Keratinocyte (primary cell): ENCODE measurements around the gene SPATA32. TPM values are rescaled to one million over a fixed set of nuclear protein-coding genes. Genes with fewer than 3 reads are reported as not detected.

ENCODE experiments used
- DNase-seq: peaks from one replicate; pipeline ENCODE4 v3.0.0-alpha.2; 2011; ENCODE audit warnings: low read depth, missing footprints, low spot score
- FAIRE-seq: peaks from 2 replicates; lab custom pipeline; 2011; peaks lifted over from hg19 to GRCh38; lab: Jason Lieb, UNC
- H2AFZ ChIP-seq: 2 replicates; pipeline ENCODE4 v1.6.0; 2012; ENCODE audit warnings: low read length, control low read depth, inconsistent platforms; ENCODE audit not compliant: control insufficient read depth
- H3K27ac ChIP-seq: 2 replicates; pipeline ENCODE4 v1.5.1; 2011; ENCODE audit warnings: low read length; ENCODE audit not compliant: control insufficient read depth, insufficient read depth
- H3K27me3 ChIP-seq: 3 replicates; pipeline ENCODE4 v1.6.0; 2011; ENCODE audit warnings: low read length; ENCODE audit not compliant: control insufficient read depth, insufficient read depth; ENCODE audit errors: extremely low read depth
- H3K36me3 ChIP-seq, 2 experiments: 2 replicates in 1 of 2; 3 replicates in 1 of 2; pipeline ENCODE4 v1.5.1; 2011; ENCODE audit warnings: low read length in 2 of 2, mild to moderate bottlenecking in 1 of 2; ENCODE audit not compliant: control insufficient read depth in 2 of 2, insufficient read depth in 2 of 2; ENCODE audit errors: extremely low read depth in 1 of 2
- H3K4me1 ChIP-seq: 3 replicates; pipeline ENCODE4 v1.5.1; 2011; ENCODE audit warnings: low read length; ENCODE audit not compliant: control insufficient read depth, insufficient read depth; ENCODE audit errors: extremely low read depth
- H3K4me2 ChIP-seq: 3 replicates; pipeline ENCODE4 v1.6.0; 2011; ENCODE audit warnings: low read depth, low read length; ENCODE audit not compliant: control insufficient read depth, insufficient read depth; ENCODE audit errors: extremely low read depth
- H3K4me3 ChIP-seq, 3 experiments: fragments of 200-600 bp in 1 of 3; sonication (generic) in 1 of 3; 2 replicates in 2 of 3; 3 replicates in 1 of 3; pipeline ENCODE4 v1.5.1; 2011 to 2016; ENCODE audit warnings: low read length in 3 of 3, mild to moderate bottlenecking in 3 of 3, control low read depth in 2 of 3, inconsistent platforms in 1 of 3, low read depth in 1 of 3, mixed read lengths in 1 of 3, mixed run types in 1 of 3, moderate library complexity in 1 of 3; ENCODE audit not compliant: control insufficient read depth in 2 of 3, insufficient read depth in 2 of 3; ENCODE audit errors: extremely low read depth in 1 of 3
- H3K79me2 ChIP-seq: 2 replicates; pipeline ENCODE4 v1.6.0; 2012; ENCODE audit warnings: low read length; ENCODE audit not compliant: control insufficient read depth, insufficient read depth
- H3K9ac ChIP-seq: 3 replicates; pipeline ENCODE4 v1.6.0; 2011; ENCODE audit warnings: low read length; ENCODE audit not compliant: control insufficient read depth, insufficient read depth; ENCODE audit errors: extremely low read depth
- H3K9me1 ChIP-seq: 3 replicates; pipeline ENCODE4 v1.6.0; 2011; ENCODE audit warnings: low read length; ENCODE audit not compliant: control insufficient read depth, insufficient read depth; ENCODE audit errors: extremely low read depth
- H3K9me3 ChIP-seq: 2 replicates; pipeline ENCODE4 v1.5.1; 2012; ENCODE audit warnings: low read depth, low read length; ENCODE audit not compliant: control insufficient read depth
- H4K20me1 ChIP-seq: 3 replicates; pipeline ENCODE4 v1.6.0; 2011; ENCODE audit warnings: low read length; ENCODE audit not compliant: control insufficient read depth, insufficient read depth; ENCODE audit errors: extremely low read depth
- EZH2 ChIP-seq: IDR thresholded peaks from one replicate; pipeline ENCODE4 v1.6.1; 2012; ENCODE audit warnings: inconsistent platforms, mild to moderate bottlenecking, low read length, moderate library complexity
- dilution Hi-C: fragments of 300-500 bp; cut with MboI; formaldehyde crosslinking; loops from one replicate; pipeline ENCODE4 v1.7.0; 2020; ENCODE audit warnings: low sequenced_read_pairs; ENCODE audit not compliant: extremely low pct_ligation_motif_present
- polyA plus RNA-seq, 5 experiments: library from polyadenylated mRNA; depleted of rRNA in 3 of 5; stranded (reverse) in 3 of 5; stranded (forward) in 1 of 5; unstranded in 1 of 5; fragments of >200 nt; gene quantifications; 1 replicate in 1 of 5; 2 replicates in 3 of 5; 3 replicates in 1 of 5; pipeline versions ENCODE4 v1.2.1 to v1.2.3, GENCODE V29; 2011 to 2012; ENCODE audit warnings: missing spikeins in 2 of 5, low read depth in 1 of 5, low replicate concordance in 1 of 5
- TF ChIP-seq, protein P1 (sequence below), 3 experiments: IDR thresholded peaks in 1 of 3; conservative IDR thresholded peaks in 1 of 3; optimal IDR thresholded peaks in 1 of 3; 2 replicates in 2 of 3; 3 replicates in 1 of 3; pipeline versions ENCODE3 to v1.5.1; 2011; ENCODE audit warnings: low read length in 3 of 3, mild to moderate bottlenecking in 3 of 3, moderate library complexity in 2 of 3, control low read depth in 1 of 3, inconsistent platforms in 1 of 3; ENCODE audit not compliant: insufficient read depth in 2 of 3; ENCODE audit errors: extremely low read depth in 1 of 3

Gene SPATA32
- polyA plus RNA-seq, 1 donor (not counting 4 experiments of a cell fraction or from before 2014, with no cell fraction given): not detected

DNA sequence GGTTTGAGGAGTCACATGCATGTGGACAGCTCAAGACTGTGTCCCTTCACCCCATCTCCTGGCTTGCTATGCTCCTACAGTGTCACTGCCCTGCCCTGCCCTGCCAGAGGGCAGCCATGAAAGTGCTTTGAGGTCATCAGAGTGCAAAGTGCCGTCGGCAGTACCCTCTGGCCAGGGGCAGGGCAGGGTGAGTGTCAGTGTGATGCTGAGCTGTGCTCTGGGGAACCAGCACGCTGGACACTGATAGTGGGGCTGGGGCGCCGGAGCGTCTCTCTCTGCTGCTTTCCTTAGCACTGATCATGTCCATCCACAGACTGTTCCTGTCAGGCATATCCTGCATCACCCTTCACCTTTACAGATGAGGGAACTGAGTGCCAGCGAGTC lies 1.6 kb upstream of the SPATA32 start:
- Histone ChIP-seq H3K27me3 (no peaks in the 10 kb centered on the region), H3K9ac (no peak overlapping the region), H3K4me1 (peaks cover 12% of the 10 kb centered on the region), H3K79me2 (no peaks in the 10 kb centered on the region), H4K20me1 (peaks cover 3% of the 10 kb centered on the region), H3K36me3 (peaks cover 38 to 43% of the 10 kb centered on the region in 2 experiments), H3K9me1 (no peaks in the 10 kb centered on the region), H2AFZ (no peak overlapping the region), H3K4me3 (no peak overlapping the region), H3K9me3 (no peaks in the 10 kb centered on the region), H3K4me2 (no peak overlapping the region), H3K27ac (no peak overlapping the region)
- no peak for FAIRE-seq
- dilution Hi-C loops: no loop called here
- TF ChIP-seq, protein P1, sequence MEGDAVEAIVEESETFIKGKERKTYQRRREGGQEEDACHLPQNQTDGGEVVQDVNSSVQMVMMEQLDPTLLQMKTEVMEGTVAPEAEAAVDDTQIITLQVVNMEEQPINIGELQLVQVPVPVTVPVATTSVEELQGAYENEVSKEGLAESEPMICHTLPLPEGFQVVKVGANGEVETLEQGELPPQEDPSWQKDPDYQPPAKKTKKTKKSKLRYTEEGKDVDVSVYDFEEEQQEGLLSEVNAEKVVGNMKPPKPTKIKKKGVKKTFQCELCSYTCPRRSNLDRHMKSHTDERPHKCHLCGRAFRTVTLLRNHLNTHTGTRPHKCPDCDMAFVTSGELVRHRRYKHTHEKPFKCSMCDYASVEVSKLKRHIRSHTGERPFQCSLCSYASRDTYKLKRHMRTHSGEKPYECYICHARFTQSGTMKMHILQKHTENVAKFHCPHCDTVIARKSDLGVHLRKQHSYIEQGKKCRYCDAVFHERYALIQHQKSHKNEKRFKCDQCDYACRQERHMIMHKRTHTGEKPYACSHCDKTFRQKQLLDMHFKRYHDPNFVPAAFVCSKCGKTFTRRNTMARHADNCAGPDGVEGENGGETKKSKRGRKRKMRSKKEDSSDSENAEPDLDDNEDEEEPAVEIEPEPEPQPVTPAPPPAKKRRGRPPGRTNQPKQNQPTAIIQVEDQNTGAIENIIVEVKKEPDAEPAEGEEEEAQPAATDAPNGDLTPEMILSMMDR (optimal IDR thresholded peaks at IDR 0.05 in 1 of 3, IDR thresholded peaks at IDR 0.05 in 1 of 3, conservative IDR thresholded peaks at IDR 0.05 in 1 of 3; ENCODE audit: extremely low read depth in 1 of 3, insufficient read depth in 2 of 3, low read length in 3 of 3): no peak
- no peak for TF ChIP-seq EZH2
- no peak for DNase-seq

DNA sequence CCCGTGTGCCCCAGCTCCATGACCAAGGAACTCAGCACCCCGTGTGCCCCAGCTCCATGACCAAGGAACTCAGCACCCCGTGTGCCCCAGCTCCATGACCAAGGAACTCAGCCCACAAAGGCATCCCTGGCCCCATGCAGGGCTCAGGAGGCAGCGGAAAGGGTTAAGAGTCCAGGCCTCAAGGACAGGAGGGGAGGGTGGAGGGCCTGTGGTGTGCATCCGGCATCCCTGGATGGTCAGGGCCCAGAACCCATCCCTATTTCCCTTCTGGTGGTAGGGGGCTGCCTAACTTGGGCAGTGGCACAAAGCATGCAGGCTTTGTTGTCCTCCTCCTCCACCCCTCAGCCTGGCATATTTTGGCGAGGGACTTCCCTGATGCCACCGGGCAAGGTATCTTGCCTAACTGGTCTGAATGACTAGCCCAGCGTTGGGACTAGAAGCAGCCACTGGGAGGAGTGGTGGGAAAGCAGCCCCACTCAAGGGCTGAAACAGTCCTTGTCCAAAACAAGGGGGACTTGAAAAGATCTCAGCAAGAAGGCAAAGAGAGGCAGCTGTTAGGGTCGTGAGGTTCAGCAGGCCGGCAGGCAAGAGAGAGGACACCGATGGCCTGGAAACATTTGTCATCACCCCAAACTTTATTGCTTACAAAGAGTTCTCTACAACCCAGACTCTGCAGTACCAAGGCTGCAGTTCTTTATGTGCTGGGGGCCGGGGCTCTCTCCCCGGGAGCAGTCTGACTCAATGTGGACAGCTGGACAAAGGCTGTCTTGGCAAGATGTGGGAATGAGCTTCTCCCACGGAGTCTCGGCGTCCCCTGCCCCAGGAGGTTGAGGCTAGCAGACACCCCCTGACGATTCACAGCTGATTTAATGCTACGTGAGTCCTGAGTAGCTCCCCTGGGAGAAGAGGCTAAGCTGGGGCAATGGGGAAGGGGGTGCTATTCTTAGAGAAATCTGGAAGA lies 902 bp upstream of the SPATA32 start:
- Histone ChIP-seq H3K27me3 (no peaks in the 10 kb centered on the region), H2AFZ (no peak overlapping the region), H3K9me3 (no peaks in the 10 kb centered on the region), H4K20me1 (peaks cover 3% of the 10 kb centered on the region), H3K9ac (peak overlapping the region; percentile 6), H3K4me1 (peaks cover 12% of the 10 kb centered on the region), H3K4me2 (peak overlapping the region; percentile 70), H3K79me2 (no peaks in the 10 kb centered on the region), H3K27ac (no peak overlapping the region), H3K4me3 (peak overlapping the region in 1 of 3 experiments; percentile 39), H3K9me1 (no peaks in the 10 kb centered on the region), H3K36me3 (peaks cover 33 to 38% of the 10 kb centered on the region in 2 experiments)
- dilution Hi-C loops: no loop called here
- FAIRE-seq (peak; percentile 64), DNase-seq (no peak)
- TF ChIP-seq EZH2: no peak
- TF ChIP-seq, protein P1 (optimal IDR thresholded peaks at IDR 0.05 in 1 of 3, IDR thresholded peaks at IDR 0.05 in 1 of 3, conservative IDR thresholded peaks at IDR 0.05 in 1 of 3; ENCODE audit: extremely low read depth in 1 of 3, insufficient read depth in 2 of 3, low read length in 3 of 3): peak; percentile 10 to 17 (median 16)
